Neural cell (in vitro differentiated cells): ENCODE results near the gene ABHD5. TPM values are rescaled to one million over a fixed set of nuclear protein-coding genes. Genes with fewer than 3 reads are reported as not detected.

Experiments
- H2AFZ ChIP-seq: fragments of 200-600, 300-800 bp; sonication (generic), shearing (Covaris generic); 2 replicates; pipeline ENCODE4 v1.6.0; 2014; ENCODE audit warnings: low read depth, mild to moderate bottlenecking, antibody characterized with exemption, low read length, moderate library complexity
- H3F3A ChIP-seq: fragments of 200-600 bp; shearing (Covaris generic); 2 replicates; pipeline ENCODE4 v1.6.1; 2016; ENCODE audit warnings: mild to moderate bottlenecking, moderate library complexity, mixed read lengths, antibody characterized with exemption, low read length; ENCODE audit not compliant: insufficient read depth, poor library complexity, severe bottlenecking
- H3K27ac ChIP-seq: fragments of 200-600, 300-800 bp; sonication (generic), shearing (Covaris generic); 2 replicates; pipeline ENCODE4 v1.5.1; 2014; ENCODE audit warnings: mild to moderate bottlenecking, low read length, moderate library complexity
- H3K27me3 ChIP-seq: fragments of 300-800, 200-600 bp; sonication (generic), shearing (Covaris generic); 2 replicates; pipeline ENCODE4 v1.6.0; 2014; ENCODE audit warnings: mild to moderate bottlenecking, low read depth, low read length, moderate library complexity; ENCODE audit not compliant: insufficient read depth
- H3K36me3 ChIP-seq: fragments of 300-800, 200-600 bp; sonication (generic), shearing (Covaris generic); 2 replicates; pipeline ENCODE4 v1.5.1; 2014; ENCODE audit warnings: mild to moderate bottlenecking, antibody characterized with exemption, low read length, moderate library complexity; ENCODE audit not compliant: insufficient read depth
- H3K4me2 ChIP-seq: fragments of 300-800, 200-600 bp; sonication (generic), shearing (Covaris generic); 2 replicates; pipeline ENCODE4 v1.6.0; 2014; ENCODE audit warnings: mild to moderate bottlenecking, low read length
- H3K4me3 ChIP-seq: fragments of 300-800, 200-600 bp; sonication (generic), shearing (Covaris generic); 2 replicates; pipeline ENCODE4 v1.5.1; 2014; ENCODE audit warnings: mild to moderate bottlenecking, low read length, moderate library complexity
- H3K79me2 ChIP-seq: fragments of 200-600 bp; shearing (Covaris generic); replicated peaks from 2 replicates; pipeline ENCODE4 v1.6.0; 2014; ENCODE audit warnings: mild to moderate bottlenecking, low read length, moderate library complexity; ENCODE audit not compliant: insufficient read depth
- H3K9ac ChIP-seq: fragments of 300-800, 200-600 bp; sonication (generic), shearing (Covaris generic); 2 replicates; pipeline ENCODE4 v1.6.1; 2016; ENCODE audit warnings: mild to moderate bottlenecking, low read length, mixed read lengths
- H3K9me2 ChIP-seq: fragments of 200-600 bp; shearing (Covaris generic); 2 replicates; pipeline ENCODE4 v1.6.1; 2016; ENCODE audit warnings: mild to moderate bottlenecking, low read length, mixed read lengths; ENCODE audit not compliant: insufficient read depth
- H3K9me3 ChIP-seq: fragments of 200-600, 300-800 bp; sonication (generic), shearing (Covaris generic); 2 replicates; pipeline ENCODE4 v1.6.1; 2016; ENCODE audit warnings: mild to moderate bottlenecking, mixed run types, low read length, moderate library complexity, mixed read lengths
- H4K20me1 ChIP-seq: fragments of 200-600 bp; shearing (Covaris generic); 2 replicates; pipeline ENCODE4 v1.6.1; 2016; ENCODE audit warnings: mild to moderate bottlenecking, mixed run types; ENCODE audit not compliant: insufficient read depth
- EP300 ChIP-seq: fragments of 450-650 bp; conservative IDR thresholded peaks from 2 replicates; pipeline ENCODE4 v1.6.1; 2014; ENCODE audit warnings: antibody characterized with exemption, mild to moderate bottlenecking, moderate library complexity; ENCODE audit not compliant: poor library complexity, severe bottlenecking
- EZH2 ChIP-seq: fragments of 200-600, 300-800 bp; shearing (Covaris generic), sonication (generic); IDR thresholded peaks from 2 replicates; pipeline ENCODE4 v1.6.1; 2014; ENCODE audit warnings: antibody characterized with exemption, low read length, borderline replicate concordance, mild to moderate bottlenecking; ENCODE audit not compliant: insufficient read depth, poor library complexity, severe bottlenecking
- MXI1 ChIP-seq: fragments of 450-650 bp; conservative IDR thresholded peaks from 2 replicates; pipeline ENCODE4 v1.6.1; 2014; ENCODE audit warnings: antibody characterized with exemption, mild to moderate bottlenecking; ENCODE audit not compliant: poor library complexity, severe bottlenecking
- POLR2AphosphoS5 ChIP-seq: IDR thresholded peaks from 2 replicates; pipeline ENCODE4 v1.6.1; 2012
- RAD21 ChIP-seq: fragments of 450-650 bp; conservative IDR thresholded peaks from 2 replicates; pipeline ENCODE4 v1.6.1; 2014; ENCODE audit warnings: antibody characterized with exemption, mild to moderate bottlenecking, moderate library complexity
- SMC3 ChIP-seq: fragments of 450-650 bp; conservative IDR thresholded peaks from 2 replicates; pipeline ENCODE4 v1.6.1; 2014; ENCODE audit warnings: antibody characterized with exemption, mild to moderate bottlenecking, moderate library complexity; ENCODE audit not compliant: poor library complexity
- TAF1 ChIP-seq: IDR thresholded peaks from 2 replicates; pipeline ENCODE4 v1.6.1; 2012; ENCODE audit warnings: low read depth
- polyA plus RNA-seq: library from polyadenylated mRNA; depleted of rRNA; stranded (reverse); fragments of >200 nt; gene quantifications from 2 replicates; pipeline ENCODE4 v1.2.3, GENCODE V29; 2014
- TF ChIP-seq, protein P1 (sequence below): fragments of 450-650 bp; IDR thresholded peaks from 2 replicates; pipeline ENCODE4 v1.5.1; 2014; ENCODE audit warnings: antibody characterized with exemption, mild to moderate bottlenecking, moderate library complexity; ENCODE audit not compliant: poor library complexity, severe bottlenecking
- TF ChIP-seq, protein P2 (sequence below): IDR thresholded peaks from 2 replicates; pipeline ENCODE4 v1.6.1; 2012; ENCODE audit warnings: borderline replicate concordance

ABHD5 gene
- polyA plus RNA-seq, 1 donor from 2014 or later = 26.6 TPM

- Histone ChIP-seq H3K9me3 (no peaks in the 10 kb centered on the region), H3K9ac (no peak overlapping the region), H3K4me2 (no peak overlapping the region), H3K27ac (no peak overlapping the region), H2AFZ (no peak overlapping the region), H3F3A (no peaks in the 10 kb centered on the region), H3K4me3 (no peak overlapping the region), H3K9me2 (no peaks in the 10 kb centered on the region), H4K20me1 (no peaks in the 10 kb centered on the region), H3K36me3 (no peaks in the 10 kb centered on the region), H3K27me3 (no peaks in the 10 kb centered on the region), H3K79me2 (peaks cover 10% of the 10 kb centered on the region)
- TF ChIP-seq EP300 (no peak), SMC3 (no peak), TAF1 (no peak), POLR2AphosphoS5 (no peak), RAD21 (no peak), MXI1 (no peak), EZH2 (no peak)
- TF ChIP-seq, protein P1, sequence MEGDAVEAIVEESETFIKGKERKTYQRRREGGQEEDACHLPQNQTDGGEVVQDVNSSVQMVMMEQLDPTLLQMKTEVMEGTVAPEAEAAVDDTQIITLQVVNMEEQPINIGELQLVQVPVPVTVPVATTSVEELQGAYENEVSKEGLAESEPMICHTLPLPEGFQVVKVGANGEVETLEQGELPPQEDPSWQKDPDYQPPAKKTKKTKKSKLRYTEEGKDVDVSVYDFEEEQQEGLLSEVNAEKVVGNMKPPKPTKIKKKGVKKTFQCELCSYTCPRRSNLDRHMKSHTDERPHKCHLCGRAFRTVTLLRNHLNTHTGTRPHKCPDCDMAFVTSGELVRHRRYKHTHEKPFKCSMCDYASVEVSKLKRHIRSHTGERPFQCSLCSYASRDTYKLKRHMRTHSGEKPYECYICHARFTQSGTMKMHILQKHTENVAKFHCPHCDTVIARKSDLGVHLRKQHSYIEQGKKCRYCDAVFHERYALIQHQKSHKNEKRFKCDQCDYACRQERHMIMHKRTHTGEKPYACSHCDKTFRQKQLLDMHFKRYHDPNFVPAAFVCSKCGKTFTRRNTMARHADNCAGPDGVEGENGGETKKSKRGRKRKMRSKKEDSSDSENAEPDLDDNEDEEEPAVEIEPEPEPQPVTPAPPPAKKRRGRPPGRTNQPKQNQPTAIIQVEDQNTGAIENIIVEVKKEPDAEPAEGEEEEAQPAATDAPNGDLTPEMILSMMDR = no peak
- TF ChIP-seq, protein P2, sequence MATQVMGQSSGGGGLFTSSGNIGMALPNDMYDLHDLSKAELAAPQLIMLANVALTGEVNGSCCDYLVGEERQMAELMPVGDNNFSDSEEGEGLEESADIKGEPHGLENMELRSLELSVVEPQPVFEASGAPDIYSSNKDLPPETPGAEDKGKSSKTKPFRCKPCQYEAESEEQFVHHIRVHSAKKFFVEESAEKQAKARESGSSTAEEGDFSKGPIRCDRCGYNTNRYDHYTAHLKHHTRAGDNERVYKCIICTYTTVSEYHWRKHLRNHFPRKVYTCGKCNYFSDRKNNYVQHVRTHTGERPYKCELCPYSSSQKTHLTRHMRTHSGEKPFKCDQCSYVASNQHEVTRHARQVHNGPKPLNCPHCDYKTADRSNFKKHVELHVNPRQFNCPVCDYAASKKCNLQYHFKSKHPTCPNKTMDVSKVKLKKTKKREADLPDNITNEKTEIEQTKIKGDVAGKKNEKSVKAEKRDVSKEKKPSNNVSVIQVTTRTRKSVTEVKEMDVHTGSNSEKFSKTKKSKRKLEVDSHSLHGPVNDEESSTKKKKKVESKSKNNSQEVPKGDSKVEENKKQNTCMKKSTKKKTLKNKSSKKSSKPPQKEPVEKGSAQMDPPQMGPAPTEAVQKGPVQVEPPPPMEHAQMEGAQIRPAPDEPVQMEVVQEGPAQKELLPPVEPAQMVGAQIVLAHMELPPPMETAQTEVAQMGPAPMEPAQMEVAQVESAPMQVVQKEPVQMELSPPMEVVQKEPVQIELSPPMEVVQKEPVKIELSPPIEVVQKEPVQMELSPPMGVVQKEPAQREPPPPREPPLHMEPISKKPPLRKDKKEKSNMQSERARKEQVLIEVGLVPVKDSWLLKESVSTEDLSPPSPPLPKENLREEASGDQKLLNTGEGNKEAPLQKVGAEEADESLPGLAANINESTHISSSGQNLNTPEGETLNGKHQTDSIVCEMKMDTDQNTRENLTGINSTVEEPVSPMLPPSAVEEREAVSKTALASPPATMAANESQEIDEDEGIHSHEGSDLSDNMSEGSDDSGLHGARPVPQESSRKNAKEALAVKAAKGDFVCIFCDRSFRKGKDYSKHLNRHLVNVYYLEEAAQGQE = no peak
These were observed 2.5 kb upstream of the ABHD5 start for GRCh38 chr3:43688245-43688650.

DNA sequence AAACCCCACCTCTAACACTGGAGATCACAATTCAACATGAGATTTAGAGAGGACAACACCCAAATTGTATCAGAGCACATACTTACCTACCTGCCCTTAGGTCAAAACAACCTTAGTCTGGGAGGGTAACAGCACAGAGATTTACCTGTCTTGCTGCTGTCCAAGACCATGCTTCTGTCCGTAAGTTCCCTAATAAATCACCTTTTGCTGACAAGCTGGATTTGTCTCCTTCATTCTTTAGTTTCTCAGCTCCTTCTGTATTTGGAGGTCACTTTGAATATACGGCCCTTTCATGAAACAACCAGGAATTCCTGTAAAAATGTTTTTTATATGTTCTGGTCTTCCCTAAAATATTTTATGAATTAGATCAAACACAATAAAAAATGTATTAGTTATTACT lies 1.6 kb upstream of the ABHD5 start:
- Histone ChIP-seq H3K9me2 (no peaks in the 10 kb centered on the region), H3K27ac (no peak overlapping the region), H3K79me2 (peaks cover 10% of the 10 kb centered on the region), H3K9me3 (no peaks in the 10 kb centered on the region), H2AFZ (no peak overlapping the region), H3K27me3 (no peaks in the 10 kb centered on the region), H3F3A (no peaks in the 10 kb centered on the region), H3K9ac (no peak overlapping the region), H4K20me1 (no peaks in the 10 kb centered on the region), H3K36me3 (no peaks in the 10 kb centered on the region), H3K4me3 (peak overlapping the region; percentile 82), H3K4me2 (no peak overlapping the region)
- TF ChIP-seq, protein P1 = no peak
- TF ChIP-seq TAF1 (no peak), MXI1 (no peak), POLR2AphosphoS5 (no peak), SMC3 (no peak)
- TF ChIP-seq, protein P2 = no peak
